HCT116 (cell line): ENCODE data around the gene HOGA1. TPM values are rescaled to one million over a fixed set of nuclear protein-coding genes. Genes with fewer than 3 reads are reported as not detected.

Experiments used
- ATAC-seq: fragments of 200-7000 bp; cut with Tn5 transposase; 2 replicates; pipeline ENCODE4 v1.9.1; 2020; ENCODE audit warnings: mild to moderate bottlenecking, moderate library complexity
- BruUV-seq: library from RNA; stranded (reverse); fragments of 400-500 nt; replicated peaks from 2 replicates; lab custom pipeline; 2021; lab: Mats Ljungman, UMichigan
- CTCF ChIA-PET: fragments of 300-600 bp; sonication (Branson Sonifier 250); formaldehyde crosslinking; loops from one replicate; lab custom pipeline; 2021; ENCODE audit warnings: antibody characterized with exemption; lab: Charles Lee
- POLR2A ChIA-PET: fragments of 300-600, 350-600 bp; sonication (Branson Sonifier 250); formaldehyde crosslinking; loops from one replicate; lab custom pipeline; 2021; ENCODE audit warnings: antibody characterized with exemption; lab: Charles Lee
- RAD21 ChIA-PET, 2 experiments: fragments of 300-600 bp; sonication (Branson Sonifier 250); formaldehyde crosslinking; loops; one replicate each; lab custom pipeline; 2023; ENCODE audit warnings: low total read pairs in 2 of 2; ENCODE audit not compliant: uncharacterized antibody in 2 of 2, unreplicated experiment in 2 of 2, low non-redundant PET in 1 of 2; lab: Charles Lee
- DNase-seq: peaks from one replicate; pipeline ENCODE4 v3.0.0-alpha.2; 2010; ENCODE audit warnings: low read depth, low spot score
- H2AFZ ChIP-seq: fragments of 200-600 bp; shearing (Covaris generic), sonication (generic); 2 replicates; pipeline ENCODE4 v1.6.1; 2017; ENCODE audit warnings: low read depth, mixed run types, mixed read lengths, antibody characterized with exemption, low read length; ENCODE audit not compliant: poor library complexity, severe bottlenecking
- H3K27ac ChIP-seq: 2 replicates; pipeline ENCODE4 v1.5.1; 2012; ENCODE audit warnings: low read depth, low read length
- H3K27me3 ChIP-seq: fragments of 200-600 bp; sonication (generic); 2 replicates; pipeline ENCODE4 v1.6.1; 2016; ENCODE audit warnings: mixed run types, low read length, mixed read lengths; ENCODE audit not compliant: insufficient read depth
- H3K36me3 ChIP-seq, 2 experiments: fragments of 200-500 bp in 1 of 2; fragments of 200-600 bp in 1 of 2; sonication (Bioruptor generic) in 1 of 2; sonication (generic) in 1 of 2; 2 replicates each; pipeline versions ENCODE4 v1.5.1 to v1.6.1; 2014 to 2016; ENCODE audit warnings: low read length in 2 of 2, inconsistent platforms in 1 of 2, mixed read lengths in 1 of 2, mixed run types in 1 of 2; ENCODE audit not compliant: insufficient read depth in 2 of 2, control insufficient read depth in 1 of 2
- H3K4me1 ChIP-seq, 2 experiments: fragments of 200-600 bp in 1 of 2; sonication (generic) in 1 of 2; 2 replicates each; pipeline versions ENCODE4 v1.5.1 to v1.6.1; 2012 to 2017; ENCODE audit warnings: low read length in 2 of 2, inconsistent platforms in 1 of 2, mild to moderate bottlenecking in 1 of 2, mixed read lengths in 1 of 2, mixed run types in 1 of 2, moderate library complexity in 1 of 2; ENCODE audit not compliant: insufficient read depth in 2 of 2, control insufficient read depth in 1 of 2
- H3K4me2 ChIP-seq: fragments of 200-600 bp; sonication (generic); 2 replicates; pipeline ENCODE4 v1.6.1; 2017; ENCODE audit warnings: mixed run types, low read length, mixed read lengths
- H3K4me3 ChIP-seq, 2 experiments: fragments of 200-600 bp in 1 of 2; sonication (generic) in 1 of 2; replicated peaks in 1 of 2; 2 replicates each; pipeline ENCODE4 v1.5.1; 2011 to 2016; ENCODE audit warnings: low read length in 2 of 2, control low read depth in 1 of 2, low read depth in 1 of 2, mild to moderate bottlenecking in 1 of 2, mixed read lengths in 1 of 2, mixed run types in 1 of 2
- H3K79me2 ChIP-seq: fragments of 200-600 bp; sonication (generic); 2 replicates; pipeline ENCODE4 v1.6.1; 2017; ENCODE audit warnings: mild to moderate bottlenecking, mixed run types, low read length, moderate library complexity, mixed read lengths; ENCODE audit not compliant: insufficient read depth
- H3K9ac ChIP-seq: fragments of 200-600 bp; sonication (generic); 2 replicates; pipeline ENCODE4 v1.6.1; 2016; ENCODE audit warnings: low read length, mixed read lengths
- H3K9me2 ChIP-seq: fragments of 200-600 bp; sonication (generic), shearing (Covaris generic); 2 replicates; pipeline ENCODE4 v1.6.1; 2017; ENCODE audit warnings: mixed run types, mild to moderate bottlenecking, moderate library complexity; ENCODE audit not compliant: insufficient read depth
- H3K9me3 ChIP-seq, 2 experiments: fragments of 200-500 bp in 1 of 2; fragments of 200-600 bp in 1 of 2; sonication (Bioruptor generic) in 1 of 2; sonication (generic) in 1 of 2; 2 replicates each; pipeline ENCODE4 v1.6.1; 2014 to 2017; ENCODE audit warnings: low read length in 2 of 2, mixed read lengths in 2 of 2, inconsistent platforms in 1 of 2, low read depth in 1 of 2, mild to moderate bottlenecking in 1 of 2, mixed run types in 1 of 2, moderate library complexity in 1 of 2; ENCODE audit not compliant: control insufficient read depth in 1 of 2, insufficient read depth in 1 of 2
- H4K20me1 ChIP-seq: fragments of 200-600 bp; sonication (generic), shearing (Covaris generic); 2 replicates; pipeline ENCODE4 v1.6.1; 2017; ENCODE audit warnings: mixed run types, mild to moderate bottlenecking, moderate library complexity; ENCODE audit not compliant: insufficient read depth
- EGR1 ChIP-seq: IDR thresholded peaks from 2 replicates; pipeline ENCODE4 v1.6.1; 2012; ENCODE audit warnings: low read depth
- ELF1 ChIP-seq: IDR thresholded peaks from 2 replicates; pipeline ENCODE4 v1.6.1; 2012; ENCODE audit warnings: low read depth, borderline replicate concordance
- EZH2 ChIP-seq: fragments of 200-600 bp; sonication (generic); IDR thresholded peaks from 2 replicates; pipeline ENCODE4 v1.6.1; 2017; ENCODE audit warnings: antibody characterized with exemption, mixed run types
- EZH2phosphoT487 ChIP-seq: fragments of 200-600 bp; IDR thresholded peaks from 2 replicates; pipeline ENCODE4 v1.6.1; 2018; ENCODE audit warnings: antibody characterized with exemption, borderline replicate concordance
- JUND ChIP-seq: IDR thresholded peaks from 2 replicates; pipeline ENCODE4 v1.6.1; 2012
- RAD21 ChIP-seq: IDR thresholded peaks from 2 replicates; pipeline ENCODE4 v1.6.1; 2012; ENCODE audit warnings: low read depth, mild to moderate bottlenecking
- SIN3A ChIP-seq: IDR thresholded peaks from 2 replicates; pipeline ENCODE4 v1.6.1; 2012; ENCODE audit warnings: low read depth
- TCF7L2 ChIP-seq: IDR thresholded peaks from 2 replicates; pipeline ENCODE4 v1.7.0; 2011; ENCODE audit warnings: borderline replicate concordance, inconsistent platforms; ENCODE audit not compliant: insufficient read depth, insufficient read length; ENCODE audit errors: extremely low read depth
- ZFX ChIP-seq: fragments of 450-650 bp; IDR thresholded peaks from 2 replicates; pipeline ENCODE4 v1.6.1; 2017
- ZNF274 ChIP-seq: fragments of 200-500 bp; sonication (Bioruptor generic); IDR thresholded peaks from 2 replicates; pipeline ENCODE4 v1.6.1; 2014; ENCODE audit warnings: mild to moderate bottlenecking, low read depth, low read length, inconsistent platforms
- intact Hi-C: fragments of 100-400 bp; cut with micrococcal nuclease; formaldehyde crosslinking; loops from 2 replicates; pipeline ENCODE4 v1.10.0; 2022
- total RNA-seq: library from RNA; stranded (reverse); gene quantifications from one replicate; pipeline ENCODE4 v1.2.1, GENCODE V29; 2021; ENCODE audit not compliant: unreplicated experiment
- TF ChIP-seq, protein P1 (sequence below), 3 experiments: fragments of 200-600 bp in 1 of 3; sonication (generic) in 1 of 3; IDR thresholded peaks in 2 of 3; conservative IDR thresholded peaks in 1 of 3; 2 replicates each; pipeline ENCODE4 v1.5.1; 2012 to 2017; ENCODE audit warnings: low read depth in 2 of 3, low read length in 2 of 3, antibody characterized with exemption in 1 of 3, borderline replicate concordance in 1 of 3, control low read depth in 1 of 3, mild to moderate bottlenecking in 1 of 3, mixed read lengths in 1 of 3, mixed run types in 1 of 3, moderate library complexity in 1 of 3; ENCODE audit not compliant: insufficient read depth in 1 of 3
- TF ChIP-seq, protein P2 (sequence below): IDR thresholded peaks from 2 replicates; pipeline ENCODE4 v1.6.1; 2012
- TF ChIP-seq, protein P3 (sequence below): IDR thresholded peaks from 2 replicates; pipeline ENCODE4 v1.6.1; 2012; ENCODE audit warnings: low read depth

HOGA1 gene
- total RNA-seq, 1 experiment from 2014 or later = 1.6 TPM

- CTCF ChIA-PET = interaction anchor here (1.0 to 1.2 kb wide), 2 partner anchors 73 to 534 kb away, joined by 3 read pairs; no protein-coding TSS in a partner anchor
- Histone ChIP-seq H3K79me2 (no peaks in the 10 kb centered on the region), H3K9ac (no peak overlapping the region), H3K36me3 (no peaks in the 10 kb centered on the region), H3K9me3 (no peaks in the 10 kb centered on the region), H4K20me1 (no peaks in the 10 kb centered on the region), H3K9me2 (no peaks in the 10 kb centered on the region), H3K27me3 (no peaks in the 10 kb centered on the region), H3K4me3 (no peak overlapping the region), H2AFZ (no peak overlapping the region), H3K27ac (no peak overlapping the region), H3K4me2 (no peak overlapping the region), H3K4me1 (peaks cover 0 to 1% of the 10 kb centered on the region in 2 experiments; a peak in 2 of 4 replicates)
- POLR2A ChIA-PET = interaction anchor here (0.9 kb wide), 1 partner anchor 65 kb away, joined by 7 read pairs; no protein-coding TSS in a partner anchor
- no TSS peak for BruUV-seq
- DNase-seq (no peak), ATAC-seq (no peak)
- RAD21 ChIA-PET = no interaction called here
- TF ChIP-seq, protein P1, sequence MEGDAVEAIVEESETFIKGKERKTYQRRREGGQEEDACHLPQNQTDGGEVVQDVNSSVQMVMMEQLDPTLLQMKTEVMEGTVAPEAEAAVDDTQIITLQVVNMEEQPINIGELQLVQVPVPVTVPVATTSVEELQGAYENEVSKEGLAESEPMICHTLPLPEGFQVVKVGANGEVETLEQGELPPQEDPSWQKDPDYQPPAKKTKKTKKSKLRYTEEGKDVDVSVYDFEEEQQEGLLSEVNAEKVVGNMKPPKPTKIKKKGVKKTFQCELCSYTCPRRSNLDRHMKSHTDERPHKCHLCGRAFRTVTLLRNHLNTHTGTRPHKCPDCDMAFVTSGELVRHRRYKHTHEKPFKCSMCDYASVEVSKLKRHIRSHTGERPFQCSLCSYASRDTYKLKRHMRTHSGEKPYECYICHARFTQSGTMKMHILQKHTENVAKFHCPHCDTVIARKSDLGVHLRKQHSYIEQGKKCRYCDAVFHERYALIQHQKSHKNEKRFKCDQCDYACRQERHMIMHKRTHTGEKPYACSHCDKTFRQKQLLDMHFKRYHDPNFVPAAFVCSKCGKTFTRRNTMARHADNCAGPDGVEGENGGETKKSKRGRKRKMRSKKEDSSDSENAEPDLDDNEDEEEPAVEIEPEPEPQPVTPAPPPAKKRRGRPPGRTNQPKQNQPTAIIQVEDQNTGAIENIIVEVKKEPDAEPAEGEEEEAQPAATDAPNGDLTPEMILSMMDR (IDR thresholded peaks at IDR 0.05 in 2 of 3, conservative IDR thresholded peaks at IDR 0.05 in 1 of 3; ENCODE audit: borderline replicate concordance in 1 of 3, insufficient read depth in 1 of 3, low read depth in 2 of 3, low read length in 2 of 3) = no peak
- TF ChIP-seq JUND (no peak), SIN3A (no peak), EGR1 (no peak), EZH2 (no peak), ZFX (no peak), ELF1 (no peak), EZH2phosphoT487 (no peak), TCF7L2 (no peak), ZNF274 (no peak), RAD21 (no peak)
- TF ChIP-seq, protein P2, sequence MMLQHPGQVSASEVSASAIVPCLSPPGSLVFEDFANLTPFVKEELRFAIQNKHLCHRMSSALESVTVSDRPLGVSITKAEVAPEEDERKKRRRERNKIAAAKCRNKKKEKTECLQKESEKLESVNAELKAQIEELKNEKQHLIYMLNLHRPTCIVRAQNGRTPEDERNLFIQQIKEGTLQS = no peak
- TF ChIP-seq, protein P3, sequence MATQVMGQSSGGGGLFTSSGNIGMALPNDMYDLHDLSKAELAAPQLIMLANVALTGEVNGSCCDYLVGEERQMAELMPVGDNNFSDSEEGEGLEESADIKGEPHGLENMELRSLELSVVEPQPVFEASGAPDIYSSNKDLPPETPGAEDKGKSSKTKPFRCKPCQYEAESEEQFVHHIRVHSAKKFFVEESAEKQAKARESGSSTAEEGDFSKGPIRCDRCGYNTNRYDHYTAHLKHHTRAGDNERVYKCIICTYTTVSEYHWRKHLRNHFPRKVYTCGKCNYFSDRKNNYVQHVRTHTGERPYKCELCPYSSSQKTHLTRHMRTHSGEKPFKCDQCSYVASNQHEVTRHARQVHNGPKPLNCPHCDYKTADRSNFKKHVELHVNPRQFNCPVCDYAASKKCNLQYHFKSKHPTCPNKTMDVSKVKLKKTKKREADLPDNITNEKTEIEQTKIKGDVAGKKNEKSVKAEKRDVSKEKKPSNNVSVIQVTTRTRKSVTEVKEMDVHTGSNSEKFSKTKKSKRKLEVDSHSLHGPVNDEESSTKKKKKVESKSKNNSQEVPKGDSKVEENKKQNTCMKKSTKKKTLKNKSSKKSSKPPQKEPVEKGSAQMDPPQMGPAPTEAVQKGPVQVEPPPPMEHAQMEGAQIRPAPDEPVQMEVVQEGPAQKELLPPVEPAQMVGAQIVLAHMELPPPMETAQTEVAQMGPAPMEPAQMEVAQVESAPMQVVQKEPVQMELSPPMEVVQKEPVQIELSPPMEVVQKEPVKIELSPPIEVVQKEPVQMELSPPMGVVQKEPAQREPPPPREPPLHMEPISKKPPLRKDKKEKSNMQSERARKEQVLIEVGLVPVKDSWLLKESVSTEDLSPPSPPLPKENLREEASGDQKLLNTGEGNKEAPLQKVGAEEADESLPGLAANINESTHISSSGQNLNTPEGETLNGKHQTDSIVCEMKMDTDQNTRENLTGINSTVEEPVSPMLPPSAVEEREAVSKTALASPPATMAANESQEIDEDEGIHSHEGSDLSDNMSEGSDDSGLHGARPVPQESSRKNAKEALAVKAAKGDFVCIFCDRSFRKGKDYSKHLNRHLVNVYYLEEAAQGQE = no peak
- intact Hi-C loops = no loop called here
Observed at GRCh38 chr10:97607095-97607636, 23.0 kb downstream of the HOGA1 start.
